ENCODE results near the gene STX10. TPM values are rescaled to one million over a fixed set of nuclear protein-coding genes. Genes with fewer than 3 reads are reported as not detected.

Gene STX10
- total and polyA plus RNA-seq, 2 donors (not counting 3 experiments of a cell fraction or from before 2014, with no cell fraction given), result 63.1 to 91.6 TPM

- H3K4me3 ChIP-seq (replicated peaks in 1 of 3; ENCODE audit: insufficient read depth in 1 of 3, low read depth in 1 of 3, low read length in 3 of 3), result no peak overlapping the region
- TF ChIP-seq GATA2 (IDR thresholded peaks at IDR 0.05; ENCODE audit: insufficient read depth, insufficient read length, low read depth, low read length) (no peak), POLR2A (IDR thresholded peaks at IDR 0.05; ENCODE audit: low read depth, low read length) (no peak), CTCF (IDR thresholded peaks at IDR 0.05; ENCODE audit: extremely low read depth in 1 of 2, insufficient read depth in 1 of 2, low read depth in 1 of 2, low read length in 2 of 2) (no peak), POLR2AphosphoS5 (IDR thresholded peaks at IDR 0.05; ENCODE audit: insufficient read depth, low read depth, low read length) (no peak), MAX (IDR thresholded peaks at IDR 0.05; ENCODE audit: insufficient read depth, insufficient read length) (no peak), MYC (IDR thresholded peaks at IDR 0.05; ENCODE audit: low read depth, low read length) (no peak), JUN (IDR thresholded peaks at IDR 0.05; ENCODE audit: borderline replicate concordance, insufficient read depth, insufficient read length, low read depth) (no peak), EZH2 (IDR thresholded peaks at IDR 0.05; ENCODE audit: borderline replicate concordance, low read depth, low read length, severe bottlenecking) (no peak), FOS (IDR thresholded peaks at IDR 0.05; ENCODE audit: borderline replicate concordance, insufficient read depth, low read length) (no peak)
- H3K36me3 ChIP-seq (ENCODE audit: control insufficient read depth in 2 of 2, extremely low read depth in 1 of 2, insufficient read depth in 2 of 2, low read length in 2 of 2), result no peaks in the 10 kb centered on the region
- H3K9me3 ChIP-seq (replicated peaks; ENCODE audit: control insufficient read depth, insufficient read depth, low read length), result no peaks in the 10 kb centered on the region
- H3K27ac ChIP-seq (ENCODE audit: insufficient read depth, low read depth, low read length), result peak overlapping the region; percentile 99
- H3K9ac ChIP-seq (replicated peaks; ENCODE audit: extremely low read depth, insufficient read depth, low read length), result peak overlapping the region; percentile 84
- no peaks in the 10 kb centered on the region for H3K79me2 ChIP-seq (ENCODE audit: control insufficient read depth, insufficient read depth, low read length)
- DNase-seq (ENCODE audit: low read depth, low spot score), result peak; percentile 55
- FAIRE-seq, result peak; percentile 21
- intact Hi-C loops (cut with micrococcal nuclease), result loop anchor here (5.0 kb wide), 1 partner anchor 567 kb away; no protein-coding TSS in a partner anchor
- peak overlapping the region; percentile 51 for H3K4me2 ChIP-seq (ENCODE audit: insufficient read depth, low read length)
- no peaks in the 10 kb centered on the region for H3K27me3 ChIP-seq (ENCODE audit: control insufficient read depth in 2 of 2, insufficient read depth in 2 of 2, low read length in 2 of 2)
- CTCF ChIA-PET, result interaction anchor here (1.1 to 2.8 kb wide), 4 partner anchors 10 to 30 kb away, joined by 3 to 24 read pairs (median 10); no protein-coding TSS in a partner anchor
- H4K20me1 ChIP-seq (replicated peaks; ENCODE audit: control insufficient read depth, extremely low read depth, insufficient read depth, low read length), result no peaks in the 10 kb centered on the region
- H3K9me1 ChIP-seq (replicated peaks; ENCODE audit: control insufficient read depth, extremely low read depth, insufficient read depth, low read length), result no peaks in the 10 kb centered on the region
- peaks cover 50% of the 10 kb centered on the region for H3K4me1 ChIP-seq (ENCODE audit: control insufficient read depth, extremely low read depth, insufficient read depth, low read length)
- BruUV-seq (replicated peaks), result no TSS peak
- POLR2A ChIA-PET, result interaction anchor here (0.6 to 3.3 kb wide), 4 partner anchors 10 to 32 kb away, joined by 3 to 25 read pairs (median 14); no protein-coding TSS in a partner anchor
- dilution Hi-C loops (cut with MboI; ENCODE audit: extremely low pct_ligation_motif_present, low sequenced_read_pairs), result no loop called here
- H2AFZ ChIP-seq (ENCODE audit: low read depth, low read length), result no peak overlapping the region
These were observed 15.2 kb upstream of the STX10 start for GRCh38 chr19:13165162-13165997.

Data from endothelial cell of umbilical vein (primary cell).